Rectal smooth muscle tissue (tissue), 1 donor: ENCODE results near the gene DDX53.

Experiments used
- H3K27ac ChIP-seq: one replicate; pipeline ENCODE4 v1.7.0; 2013; ENCODE audit warnings: low read depth, low read length, inconsistent platforms
- H3K27me3 ChIP-seq: one replicate; pipeline ENCODE4 v1.7.0; 2013; ENCODE audit warnings: low read length; ENCODE audit not compliant: control insufficient read depth, insufficient read depth
- H3K36me3 ChIP-seq: one replicate; pipeline ENCODE4 v1.7.0; 2013; ENCODE audit warnings: low read length; ENCODE audit not compliant: control insufficient read depth, insufficient read depth
- H3K4me1 ChIP-seq: one replicate; pipeline ENCODE4 v1.7.0; 2013; ENCODE audit warnings: low read length; ENCODE audit not compliant: control insufficient read depth, insufficient read depth
- H3K4me3 ChIP-seq: one replicate; pipeline ENCODE4 v1.7.0; 2013; ENCODE audit warnings: low read length
- H3K9ac ChIP-seq: one replicate; pipeline ENCODE4 v1.7.0; 2013; ENCODE audit warnings: low read length

DDX53 gene

GRCh38 chrX:22999696-23000223 lies at the start of gene DDX53:
Gene DDX53, plus strand, starts transcription at chrX:22999960. Its CDS starts 98 bp downstream, at chrX:23000058.
- Histone ChIP-seq H3K36me3 (no peaks in the 10 kb centered on the region), H3K4me3 (no peak within 1 kb of the TSS), H3K4me1 (no peaks in the 10 kb centered on the region), H3K9ac (no peak within 1 kb of the TSS), H3K27ac (no peak within 1 kb of the TSS), H3K27me3 (no peaks in the 10 kb centered on the region)

GRCh38 chrX:22950269-22951266 lies 49.2 kb upstream of the DDX53 start:
- Histone ChIP-seq H3K27ac (no peak overlapping the region), H3K36me3 (no peaks in the 10 kb centered on the region), H3K4me3 (no peak overlapping the region), H3K27me3 (no peaks in the 10 kb centered on the region), H3K9ac (no peak overlapping the region), H3K4me1 (no peaks in the 10 kb centered on the region)

GRCh38 chrX:22952010-22952409 lies 47.8 kb upstream of the DDX53 start:
- Histone ChIP-seq H3K9ac (no peak overlapping the region), H3K27ac (no peak overlapping the region), H3K36me3 (no peaks in the 10 kb centered on the region), H3K4me1 (no peaks in the 10 kb centered on the region), H3K27me3 (no peaks in the 10 kb centered on the region), H3K4me3 (no peak overlapping the region)

- no peaks in the 10 kb centered on the region for H3K36me3 ChIP-seq
- H3K4me3 ChIP-seq = no peak overlapping the region
- H3K27me3 ChIP-seq = no peaks in the 10 kb centered on the region
- H3K4me1 ChIP-seq = no peaks in the 10 kb centered on the region
- H3K27ac ChIP-seq = no peak overlapping the region
- no peak overlapping the region for H3K9ac ChIP-seq
Measured at GRCh38 chrX:22958250-22958649, 41.5 kb upstream of the DDX53 start.

- H3K27me3 ChIP-seq = no peaks in the 10 kb centered on the region
- H3K27ac ChIP-seq = no peak overlapping the region
- H3K4me1 ChIP-seq = no peaks in the 10 kb centered on the region
Measured at GRCh38 chrX:22959204-22959920, 40.4 kb upstream of the DDX53 start.

GRCh38 chrX:22963196-22963595 lies 36.6 kb upstream of the DDX53 start:
- no peak overlapping the region for H3K9ac ChIP-seq
- no peak overlapping the region for H3K27ac ChIP-seq
- H3K4me3 ChIP-seq = no peak overlapping the region
- H3K27me3 ChIP-seq = no peaks in the 10 kb centered on the region
- no peaks in the 10 kb centered on the region for H3K36me3 ChIP-seq
- no peaks in the 10 kb centered on the region for H3K4me1 ChIP-seq

More at GRCh38 chrX:22959204-22959920, 40.4 kb upstream of the DDX53 start:
- H3K4me3 ChIP-seq = no peak overlapping the region
- H3K36me3 ChIP-seq = no peaks in the 10 kb centered on the region
- H3K9ac ChIP-seq = no peak overlapping the region

- no peak overlapping the region for H3K9ac ChIP-seq
- H3K36me3 ChIP-seq = no peaks in the 10 kb centered on the region
- H3K4me1 ChIP-seq = no peaks in the 10 kb centered on the region
- H3K27ac ChIP-seq = no peak overlapping the region
- H3K27me3 ChIP-seq = no peaks in the 10 kb centered on the region
- H3K4me3 ChIP-seq = no peak overlapping the region
Measured at GRCh38 chrX:22968494-22968893, 31.3 kb upstream of the DDX53 start.

GRCh38 chrX:22969411-22969810 lies 30.3 kb upstream of the DDX53 start:
- no peaks in the 10 kb centered on the region for H3K4me1 ChIP-seq
- no peak overlapping the region for H3K4me3 ChIP-seq
- no peaks in the 10 kb centered on the region for H3K27me3 ChIP-seq
- H3K9ac ChIP-seq = no peak overlapping the region
- no peaks in the 10 kb centered on the region for H3K36me3 ChIP-seq
- H3K27ac ChIP-seq = no peak overlapping the region

GRCh38 chrX:22970861-22971260 lies 28.9 kb upstream of the DDX53 start:
- Histone ChIP-seq H3K9ac (no peak overlapping the region), H3K36me3 (no peaks in the 10 kb centered on the region), H3K4me1 (no peaks in the 10 kb centered on the region), H3K27me3 (no peaks in the 10 kb centered on the region), H3K4me3 (no peak overlapping the region), H3K27ac (no peak overlapping the region)

- no peaks in the 10 kb centered on the region for H3K36me3 ChIP-seq
- no peaks in the 10 kb centered on the region for H3K4me1 ChIP-seq
- no peak overlapping the region for H3K9ac ChIP-seq
- H3K4me3 ChIP-seq = no peak overlapping the region
- H3K27ac ChIP-seq = no peak overlapping the region
- no peaks in the 10 kb centered on the region for H3K27me3 ChIP-seq
Measured at GRCh38 chrX:22974616-22975015, 25.1 kb upstream of the DDX53 start.

- H3K36me3 ChIP-seq = no peaks in the 10 kb centered on the region
- no peaks in the 10 kb centered on the region for H3K27me3 ChIP-seq
- H3K4me1 ChIP-seq = no peaks in the 10 kb centered on the region
- no peak overlapping the region for H3K27ac ChIP-seq
- no peak overlapping the region for H3K4me3 ChIP-seq
- H3K9ac ChIP-seq = no peak overlapping the region
Measured at GRCh38 chrX:22975786-22976185, 24.0 kb upstream of the DDX53 start.

- H3K4me3 ChIP-seq = no peak overlapping the region
- H3K9ac ChIP-seq = no peak overlapping the region
- no peaks in the 10 kb centered on the region for H3K27me3 ChIP-seq
- no peaks in the 10 kb centered on the region for H3K4me1 ChIP-seq
- no peak overlapping the region for H3K27ac ChIP-seq
- no peaks in the 10 kb centered on the region for H3K36me3 ChIP-seq
Measured at GRCh38 chrX:22985958-22986357, 13.8 kb upstream of the DDX53 start.
